ENCODE results near the gene SCN9A. TPM values are rescaled to one million over a fixed set of nuclear protein-coding genes. Genes with fewer than 3 reads are reported as not detected.

The SCN9A gene
- total RNA-seq, 1 experiment from 2014 or later: 1.3 TPM

- no peak for TF ChIP-seq CTCF (conservative IDR thresholded peaks at IDR 0.05)
- H2AK5ac ChIP-seq (ENCODE audit: insufficient read length, low read length): no peak overlapping the region
- no peaks in the 10 kb centered on the region for H3K27me3 Mint-ChIP-seq (ENCODE audit: low read depth)
Measured at GRCh38 chr2:166234112-166234846, 141.5 kb downstream of the SCN9A start.

More at GRCh38 chr2:166234112-166234846, 141.5 kb downstream of the SCN9A start:
- Mint-ChIP-seq H3K36me3 (ENCODE audit: insufficient read depth in 1 of 3, low read depth in 3 of 3) (no peaks in the 10 kb centered on the region), H3K4me3 (no peak overlapping the region), H3K4me1 (peaks cover 3% of the 10 kb centered on the region in 2 experiments; a peak in 1 of 4 replicates), H3K27ac (no peak overlapping the region; a peak in 1 of 7 replicates), H3K9me3 (no peaks in the 10 kb centered on the region)
- H2AFZ ChIP-seq (ENCODE audit: low read length): no peak overlapping the region
- H2BK120ac ChIP-seq (ENCODE audit: low read depth, low read length, poor library complexity, severe bottlenecking): no peak overlapping the region
- no peak overlapping the region for H2BK20ac ChIP-seq (ENCODE audit: low read depth, low read length, poor library complexity, severe bottlenecking)
- no peak overlapping the region for H2BK5ac ChIP-seq (ENCODE audit: insufficient read length, low read length)
- no peak overlapping the region for H2BK12ac ChIP-seq (ENCODE audit: insufficient read length, low read depth, low read length)
- no peaks in the 10 kb centered on the region for H3K79me1 ChIP-seq (ENCODE audit: insufficient read depth, low read depth, low read length, poor library complexity, severe bottlenecking)
- no peak overlapping the region for H4K5ac ChIP-seq (ENCODE audit: insufficient read length, low read depth, low read length)
- H4K20me1 ChIP-seq (ENCODE audit: control insufficient read depth, insufficient read depth, insufficient read length): no peaks in the 10 kb centered on the region
- no peak overlapping the region for H4K91ac ChIP-seq (ENCODE audit: insufficient read length, low read depth, low read length)
- H3K18ac ChIP-seq (ENCODE audit: insufficient read length, low read depth, low read length): no peak overlapping the region
- no peak overlapping the region for H3K56ac ChIP-seq (ENCODE audit: insufficient read length, low read depth, low read length)
- no peak overlapping the region for H3K4me2 ChIP-seq (ENCODE audit: insufficient read depth, insufficient read length, low read length)
- no peak overlapping the region for H3T11ph ChIP-seq (ENCODE audit: low read length)
- DNase-seq: no peak
- H3K14ac ChIP-seq (ENCODE audit: insufficient read depth, low read length): no peak overlapping the region
- no peaks in the 10 kb centered on the region for H3K9me3 ChIP-seq (ENCODE audit: control insufficient read depth, low read depth, low read length)
- H3K23ac ChIP-seq (ENCODE audit: insufficient read length, low read depth, low read length): no peak overlapping the region
- no peaks in the 10 kb centered on the region for H3K23me2 ChIP-seq (ENCODE audit: insufficient read length, low read depth, low read length, poor library complexity, severe bottlenecking)
- H3K79me2 ChIP-seq (ENCODE audit: insufficient read depth, low read length): no peaks in the 10 kb centered on the region
- H2BK15ac ChIP-seq (ENCODE audit: low read depth, low read length): no peak overlapping the region
- no peak overlapping the region for H3K9ac ChIP-seq (ENCODE audit: extremely low read depth, insufficient read length, low read length)
- H3K27ac ChIP-seq (ENCODE audit: insufficient read length, low read depth, low read length): no peak overlapping the region
- no peaks in the 10 kb centered on the region for H3K4me1 ChIP-seq (ENCODE audit: insufficient read depth, low read length)
- no peak overlapping the region for H3K4ac ChIP-seq (ENCODE audit: low read depth, low read length)
- H4K8ac ChIP-seq (replicated peaks; ENCODE audit: insufficient read length, low read depth, low read length): no peak overlapping the region
- no peaks in the 10 kb centered on the region for H3K27me3 ChIP-seq (ENCODE audit: insufficient read depth, low read length)
- no CpG with 5 or more reads among the region's 7 CpGs for WGBS (ENCODE audit: extremely low coverage, insufficient read length, low lambda C conversion rate)

Measured in H9 (cell line).